NB4 (cell line): ENCODE data around the gene FBXO15.

Experiments
- CTCF ChIP-seq: IDR thresholded peaks from one replicate; pipeline ENCODE4 v1.5.1; 2012; ENCODE audit warnings: low read depth, low read length
- MAX ChIP-seq: IDR thresholded peaks from 2 replicates; pipeline ENCODE4 v1.6.1; 2011; ENCODE audit warnings: low read depth, low read length
- MYC ChIP-seq: IDR thresholded peaks from 2 replicates; pipeline ENCODE4 v1.6.1; 2011; ENCODE audit warnings: low read depth, low read length
- POLR2A ChIP-seq: IDR thresholded peaks from 2 replicates; pipeline ENCODE4 v1.6.1; 2011; ENCODE audit warnings: mild to moderate bottlenecking; ENCODE audit not compliant: insufficient read length; ENCODE audit errors: extremely low read depth

GRCh38 chr18:74084184-74084855 is 63.3 kb downstream of the FBXO15 start:
- TF ChIP-seq CTCF = no peak
- no peak for TF ChIP-seq POLR2A
- TF ChIP-seq MAX = no peak
- TF ChIP-seq MYC = no peak
